IPS-11a (cell line): ENCODE results near the gene OSM.
"Not testable (repeated sequence)": the region's sequence is repeated elsewhere in the genome, so short reads cannot be mapped to it uniquely, and the experiment has no call there.

Experiments used
- H3K4me3 ChIP-seq: one replicate; pipeline ENCODE4 v1.5.1; 2013; ENCODE audit warnings: low read depth, low read length, control low read depth

Gene OSM

GRCh38 chr22:30230330-30230729 is 36.3 kb downstream of the OSM start:
- H3K4me3 ChIP-seq, result no peak overlapping the region

DNA sequence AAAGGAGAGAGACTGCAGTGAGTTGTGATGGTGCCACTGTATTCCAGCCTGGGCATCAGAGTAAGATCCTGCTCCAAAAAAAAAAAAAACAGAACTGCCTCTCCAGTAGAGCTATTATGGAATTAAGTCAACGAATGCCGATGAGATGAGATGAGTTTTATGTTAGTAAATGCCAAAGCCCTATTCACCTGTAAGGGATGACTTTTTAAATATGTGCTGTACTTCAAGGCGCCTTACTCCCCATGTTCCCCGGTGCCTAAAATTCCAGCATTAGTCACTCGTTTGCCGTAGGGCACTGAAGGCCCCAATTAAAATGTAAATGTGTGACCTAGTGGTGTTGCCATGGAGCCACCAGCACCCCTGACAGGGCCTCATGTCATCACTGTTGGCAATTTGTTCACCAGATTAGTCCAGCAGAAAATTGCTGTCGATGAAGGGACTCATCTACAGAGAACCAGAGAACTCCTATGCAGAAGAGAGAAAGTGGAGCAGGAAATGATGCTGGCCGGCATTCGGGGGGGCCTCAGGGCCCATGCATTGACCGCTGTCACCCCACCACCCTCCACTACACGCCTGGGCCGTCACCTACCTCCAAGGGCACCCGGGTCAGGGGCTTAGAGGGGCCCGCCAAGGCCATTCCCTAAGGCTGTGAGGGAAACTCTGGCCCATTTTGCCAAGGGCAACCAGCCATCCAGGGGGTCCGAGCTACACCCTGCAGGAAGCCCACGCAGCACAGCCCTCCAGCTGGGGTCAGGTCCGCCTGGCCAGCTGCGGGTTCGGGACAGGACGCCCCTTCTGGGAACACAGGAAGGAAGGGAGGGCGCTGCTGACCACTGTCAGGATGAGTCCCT is 37.9 kb downstream of the OSM start:
- no peak overlapping the region for H3K4me3 ChIP-seq

GRCh38 chr22:30227438-30228228 is 39.0 kb downstream of the OSM start:
- no peak overlapping the region for H3K4me3 ChIP-seq

DNA sequence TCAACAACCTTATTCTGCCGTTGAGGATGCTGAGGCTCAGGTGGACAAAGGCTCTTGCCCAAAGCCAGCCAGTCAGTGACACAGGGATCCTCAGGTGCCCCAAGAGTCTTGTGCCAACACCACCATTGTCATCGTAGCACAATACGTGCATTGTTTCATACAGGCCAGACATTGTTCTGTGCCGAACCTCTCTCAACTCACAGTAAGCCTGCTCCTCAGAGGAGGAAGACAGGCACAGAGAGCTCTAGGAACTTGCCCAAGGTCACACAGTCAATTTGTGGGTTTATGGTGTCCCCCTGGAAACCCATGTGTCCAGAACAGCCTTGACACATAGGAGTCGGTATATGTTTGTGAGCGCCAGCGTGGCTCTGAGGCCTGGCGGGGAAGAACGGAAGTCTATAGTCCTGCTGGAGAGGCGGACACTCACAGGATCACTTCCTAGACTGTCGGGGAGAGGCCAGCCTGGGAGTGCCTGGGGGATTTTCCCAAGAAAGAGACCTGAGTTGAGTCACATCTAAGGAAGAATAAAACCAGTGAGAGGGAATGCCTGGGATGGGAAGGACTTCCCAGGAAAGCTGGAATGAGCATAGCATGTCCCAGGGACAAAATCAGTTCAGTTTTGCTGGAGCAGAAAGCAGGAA is 40.3 kb downstream of the OSM start:
- H3K4me3 ChIP-seq, result no peak overlapping the region

DNA sequence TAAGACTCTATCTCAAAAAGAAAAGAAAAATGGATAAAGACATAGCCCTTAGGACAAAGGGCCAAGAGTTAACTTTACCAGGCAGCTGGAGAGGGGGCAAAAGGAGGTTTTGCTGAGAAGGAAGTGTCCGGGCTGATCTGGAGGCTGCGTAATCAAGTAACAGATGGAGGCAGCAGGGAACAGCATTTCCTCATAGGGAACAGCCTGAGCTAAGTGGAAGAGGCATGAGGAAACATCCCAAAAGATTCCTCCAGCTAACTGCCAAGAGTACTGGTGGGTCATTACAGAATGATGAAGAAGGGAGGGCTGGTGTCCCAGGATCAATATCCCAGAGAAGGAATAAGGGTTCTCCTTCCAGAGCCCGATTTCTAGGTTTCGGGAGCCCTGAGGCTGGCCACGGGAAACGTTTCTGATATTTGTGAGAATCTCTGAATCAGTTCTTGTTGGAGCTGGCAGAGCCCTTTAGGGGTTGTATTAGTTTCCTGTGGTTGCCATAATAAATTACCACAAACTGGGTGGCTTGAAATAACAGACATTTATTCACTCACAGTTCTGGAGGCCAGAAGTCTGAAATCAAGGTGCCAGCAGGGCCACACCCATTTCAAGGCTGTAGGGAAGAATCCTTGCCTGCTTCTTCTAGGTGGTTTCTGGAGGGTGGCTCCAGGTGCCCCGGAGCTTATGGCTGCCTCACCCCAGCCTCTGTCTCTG is 41.3 kb downstream of the OSM start:
- no peak overlapping the region for H3K4me3 ChIP-seq

GRCh38 chr22:30224161-30224857 is 42.3 kb downstream of the OSM start:
- H3K4me3 ChIP-seq, result no peak overlapping the region

- no peak overlapping the region for H3K4me3 ChIP-seq
Measured at GRCh38 chr22:30223303-30223702, 43.3 kb downstream of the OSM start.

GRCh38 chr22:30222321-30222720 is 44.3 kb downstream of the OSM start:
- H3K4me3 ChIP-seq, result no peak overlapping the region

DNA sequence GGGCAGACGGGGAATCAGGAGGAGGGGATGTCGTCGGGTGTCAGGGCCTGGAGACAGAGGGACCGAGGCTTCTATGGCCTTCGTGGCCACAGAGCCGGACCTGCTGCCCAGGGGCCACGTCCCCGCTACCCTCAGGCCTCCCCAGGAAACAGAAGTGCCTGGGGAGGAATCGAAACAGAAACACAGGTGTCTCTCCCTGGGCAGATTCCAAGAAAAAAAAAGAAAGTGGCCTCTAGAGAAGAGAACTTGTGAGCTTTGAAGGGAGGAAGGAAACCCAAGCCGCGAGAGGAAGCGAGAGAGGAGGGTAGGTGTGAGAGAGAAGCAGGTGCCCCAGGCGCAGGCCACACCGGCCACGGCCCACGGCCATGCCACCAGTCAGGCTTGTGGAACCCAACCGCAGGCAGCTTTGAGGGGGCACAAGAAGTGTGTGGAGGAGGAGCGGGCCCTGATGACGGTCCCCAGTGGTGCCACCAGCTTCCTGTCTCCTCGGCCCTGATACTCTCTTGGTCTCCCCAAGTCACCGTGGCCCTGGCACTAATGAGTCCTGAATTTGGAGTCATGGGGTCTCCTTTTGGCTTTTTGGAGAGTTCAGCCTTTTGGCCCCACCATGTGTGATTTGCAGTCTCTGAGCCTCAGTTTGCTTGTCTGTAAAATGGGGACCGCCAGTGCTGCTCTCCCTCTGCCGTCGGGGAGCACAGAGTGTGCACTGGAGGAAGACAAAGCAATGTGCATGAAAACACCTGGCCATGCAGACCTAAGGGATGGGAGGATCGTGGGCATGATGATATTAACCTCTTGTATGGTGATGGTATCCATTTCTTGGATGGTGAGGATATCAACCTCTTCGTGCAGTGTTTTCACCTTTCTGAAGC is 45.3 kb downstream of the OSM start:
- no peak overlapping the region for H3K4me3 ChIP-seq

- no peak overlapping the region for H3K4me3 ChIP-seq
Measured at GRCh38 chr22:30220338-30221012, 46.2 kb downstream of the OSM start.

DNA sequence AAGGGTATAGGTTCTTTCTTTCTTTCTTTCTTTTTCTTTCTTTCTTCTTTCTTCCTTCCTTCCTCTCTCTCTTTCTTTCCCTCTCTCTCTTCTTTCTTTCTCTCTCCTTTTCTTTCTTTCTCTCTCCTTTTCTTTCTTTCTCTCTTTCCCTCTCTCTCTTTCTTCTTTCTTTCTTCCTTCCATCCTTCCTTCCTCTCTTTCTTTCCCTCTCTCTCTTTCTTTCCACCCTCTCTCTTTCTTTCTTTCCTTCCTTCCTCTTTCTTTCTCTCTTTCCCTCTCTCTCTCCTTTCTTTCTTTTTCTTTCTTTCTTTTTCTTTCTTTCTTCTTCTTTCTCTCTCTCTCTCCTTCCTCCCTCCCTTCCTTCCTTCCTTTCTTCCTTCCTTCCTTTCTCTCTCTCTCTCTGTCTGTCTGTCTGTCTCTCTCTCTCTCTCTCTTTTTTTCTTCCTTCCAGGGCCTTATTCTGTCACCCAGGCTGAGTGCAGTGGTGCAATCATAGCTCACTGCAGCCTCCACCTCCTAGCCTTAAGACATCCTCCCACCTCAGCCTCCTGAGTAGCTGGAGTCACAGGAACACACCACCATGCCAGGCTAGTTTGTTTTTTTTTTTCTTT is 46.9 kb downstream of the OSM start:
- H3K4me3 ChIP-seq, result no peak overlapping the region

DNA sequence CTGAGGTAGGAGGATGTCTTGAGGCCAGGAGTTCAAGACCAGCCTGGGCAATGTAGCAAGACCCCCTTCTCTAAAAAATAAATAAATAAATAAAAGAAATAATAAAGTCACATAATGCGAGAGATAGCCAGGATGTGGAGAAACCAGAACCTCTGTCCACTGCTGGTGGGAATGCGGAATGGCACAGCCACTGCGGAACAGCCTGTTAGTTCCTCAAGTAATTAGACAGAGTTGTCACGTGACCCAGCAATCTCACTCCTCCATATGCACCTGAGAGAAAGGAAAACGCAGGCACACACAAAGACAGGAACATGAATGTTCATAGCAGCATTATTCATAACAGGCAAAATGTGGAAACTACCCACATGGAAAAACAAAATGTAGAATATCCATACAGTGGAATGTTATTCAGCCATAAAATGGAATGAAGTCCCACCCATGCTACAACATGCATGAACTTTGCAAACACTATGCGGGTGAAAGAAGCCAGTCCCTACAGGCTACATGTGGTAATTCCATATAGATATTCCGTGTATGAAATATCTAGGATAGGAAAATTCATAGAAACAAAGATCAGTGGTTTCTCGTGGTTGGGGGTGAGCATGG is 47.5 kb downstream of the OSM start:
- no peak overlapping the region for H3K4me3 ChIP-seq

GRCh38 chr22:30217698-30218560 is 48.7 kb downstream of the OSM start:
- no peak overlapping the region for H3K4me3 ChIP-seq

DNA sequence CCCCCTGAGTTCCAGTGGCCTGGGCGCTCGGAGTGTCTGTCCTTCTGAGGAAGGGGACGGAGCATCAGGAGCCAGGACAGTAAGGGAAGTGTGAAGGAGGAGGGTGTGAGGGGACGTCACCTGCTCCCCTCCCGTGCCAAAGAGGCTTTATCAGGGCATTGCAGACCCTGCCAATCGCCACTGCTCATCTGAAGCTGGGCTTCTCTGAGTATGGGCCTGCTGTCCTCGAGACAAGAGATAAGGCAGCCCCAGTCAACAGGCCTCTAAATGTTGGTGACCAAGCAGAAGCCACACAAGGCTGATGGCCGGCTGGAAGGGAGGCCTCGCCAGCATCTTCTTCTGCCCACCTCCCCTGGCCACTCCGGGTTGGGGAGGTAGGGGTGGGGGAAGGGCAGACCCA is 49.9 kb downstream of the OSM start:
- H3K4me3 ChIP-seq, result no peak overlapping the region

DNA sequence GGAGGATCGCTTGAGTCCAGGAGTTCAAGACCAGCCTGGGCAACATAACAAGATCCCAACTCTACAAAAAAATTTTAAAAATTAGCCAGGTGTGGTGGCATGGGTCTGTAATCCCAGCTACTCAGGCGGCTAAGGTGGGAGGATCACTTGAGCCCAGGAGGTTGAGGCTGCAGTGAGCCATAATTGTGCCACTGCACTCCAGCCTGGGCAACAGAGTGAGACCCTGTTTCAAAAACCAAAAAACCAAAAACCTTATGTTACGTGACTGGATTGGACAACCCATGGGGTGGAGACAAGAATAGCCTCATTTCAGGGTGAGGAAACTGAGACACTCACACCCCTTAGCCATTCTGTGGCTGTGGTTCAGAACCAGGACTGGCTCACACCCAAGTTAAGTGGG is 50.4 kb downstream of the OSM start:
- H3K4me3 ChIP-seq, result not testable (repeated sequence)

DNA sequence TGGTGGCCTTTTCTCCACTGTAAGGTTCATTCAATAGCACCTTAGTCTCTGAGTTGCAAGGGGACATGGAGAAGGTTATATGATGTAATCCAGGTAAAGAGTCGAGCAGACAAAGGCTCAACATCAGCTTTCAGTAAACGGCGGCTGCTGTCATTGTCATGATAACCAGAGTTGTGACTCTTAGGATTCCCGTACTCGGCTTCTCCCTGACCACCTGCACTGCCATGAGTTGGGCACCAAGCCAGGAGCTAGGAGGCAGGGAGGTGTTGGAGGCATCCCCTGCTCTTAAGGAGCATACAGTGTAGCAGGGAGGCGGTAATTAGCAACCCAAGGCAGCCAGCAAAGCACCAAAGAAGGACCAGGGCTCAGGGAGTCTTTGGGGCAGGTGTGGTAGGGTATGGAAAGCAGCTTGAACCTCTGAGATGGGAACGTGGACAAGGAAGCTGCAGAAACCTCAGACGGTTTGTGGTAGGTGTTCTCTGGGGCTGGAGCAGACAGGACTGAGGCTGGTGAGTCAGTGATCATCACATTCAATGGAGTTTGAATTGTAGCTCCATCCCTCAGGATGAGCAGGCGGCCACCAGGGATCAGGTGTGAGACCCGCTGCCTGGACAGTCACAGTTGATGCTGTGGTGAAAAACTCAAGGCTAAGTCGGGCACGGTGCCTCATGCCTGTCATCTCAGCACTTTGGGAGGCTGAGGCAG is 51.8 kb downstream of the OSM start:
- no peak overlapping the region for H3K4me3 ChIP-seq

GRCh38 chr22:30212996-30213441 is 53.6 kb downstream of the OSM start:
- H3K4me3 ChIP-seq, result no peak overlapping the region
